Astrocyte of the spinal cord (primary cell): ENCODE data around the gene CHRNA4.

Experiments
- DNase-seq: peaks from one replicate; pipeline ENCODE4 v3.0.0; 2011; ENCODE audit warnings: low read depth, low spot score
- H3K4me3 ChIP-seq: 2 replicates; pipeline ENCODE4 v1.5.1; 2011; ENCODE audit warnings: low read depth, mild to moderate bottlenecking, low read length, moderate library complexity
- in situ Hi-C: cut with HindIII; loops from 2 replicates; pipeline ENCODE4 v1.10.0; 2017; ENCODE audit warnings: low sequenced_read_pairs
- TF ChIP-seq, protein P1 (sequence below): IDR thresholded peaks from 2 replicates; pipeline ENCODE4 v1.5.1; 2012; ENCODE audit warnings: low read depth, mild to moderate bottlenecking, low read length, inconsistent platforms

The CHRNA4 gene

DNA sequence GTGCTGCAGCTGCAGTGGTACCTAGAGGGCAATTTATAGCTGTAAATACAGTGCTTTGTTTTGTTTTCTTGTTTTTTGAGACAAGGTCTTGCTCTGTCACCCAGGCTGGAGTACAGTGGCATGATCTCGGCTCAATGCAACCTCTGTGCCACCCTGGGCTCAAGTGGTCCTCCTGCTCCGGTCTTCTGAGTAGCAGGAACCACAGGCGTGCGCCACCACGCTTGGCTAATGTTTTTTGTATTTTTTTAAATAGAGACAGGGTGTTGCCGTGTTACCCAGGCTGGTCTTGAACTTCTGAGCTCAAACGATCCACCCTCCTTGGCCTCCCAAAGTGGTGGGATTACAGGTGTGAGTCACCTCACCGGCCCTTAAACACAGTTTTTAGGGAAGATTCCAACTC lies 26.8 kb downstream of the CHRNA4 start:
- TF ChIP-seq, protein P1, sequence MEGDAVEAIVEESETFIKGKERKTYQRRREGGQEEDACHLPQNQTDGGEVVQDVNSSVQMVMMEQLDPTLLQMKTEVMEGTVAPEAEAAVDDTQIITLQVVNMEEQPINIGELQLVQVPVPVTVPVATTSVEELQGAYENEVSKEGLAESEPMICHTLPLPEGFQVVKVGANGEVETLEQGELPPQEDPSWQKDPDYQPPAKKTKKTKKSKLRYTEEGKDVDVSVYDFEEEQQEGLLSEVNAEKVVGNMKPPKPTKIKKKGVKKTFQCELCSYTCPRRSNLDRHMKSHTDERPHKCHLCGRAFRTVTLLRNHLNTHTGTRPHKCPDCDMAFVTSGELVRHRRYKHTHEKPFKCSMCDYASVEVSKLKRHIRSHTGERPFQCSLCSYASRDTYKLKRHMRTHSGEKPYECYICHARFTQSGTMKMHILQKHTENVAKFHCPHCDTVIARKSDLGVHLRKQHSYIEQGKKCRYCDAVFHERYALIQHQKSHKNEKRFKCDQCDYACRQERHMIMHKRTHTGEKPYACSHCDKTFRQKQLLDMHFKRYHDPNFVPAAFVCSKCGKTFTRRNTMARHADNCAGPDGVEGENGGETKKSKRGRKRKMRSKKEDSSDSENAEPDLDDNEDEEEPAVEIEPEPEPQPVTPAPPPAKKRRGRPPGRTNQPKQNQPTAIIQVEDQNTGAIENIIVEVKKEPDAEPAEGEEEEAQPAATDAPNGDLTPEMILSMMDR: no peak
- no peak for DNase-seq
- in situ Hi-C loops: no loop called here
- no peak overlapping the region for H3K4me3 ChIP-seq

DNA sequence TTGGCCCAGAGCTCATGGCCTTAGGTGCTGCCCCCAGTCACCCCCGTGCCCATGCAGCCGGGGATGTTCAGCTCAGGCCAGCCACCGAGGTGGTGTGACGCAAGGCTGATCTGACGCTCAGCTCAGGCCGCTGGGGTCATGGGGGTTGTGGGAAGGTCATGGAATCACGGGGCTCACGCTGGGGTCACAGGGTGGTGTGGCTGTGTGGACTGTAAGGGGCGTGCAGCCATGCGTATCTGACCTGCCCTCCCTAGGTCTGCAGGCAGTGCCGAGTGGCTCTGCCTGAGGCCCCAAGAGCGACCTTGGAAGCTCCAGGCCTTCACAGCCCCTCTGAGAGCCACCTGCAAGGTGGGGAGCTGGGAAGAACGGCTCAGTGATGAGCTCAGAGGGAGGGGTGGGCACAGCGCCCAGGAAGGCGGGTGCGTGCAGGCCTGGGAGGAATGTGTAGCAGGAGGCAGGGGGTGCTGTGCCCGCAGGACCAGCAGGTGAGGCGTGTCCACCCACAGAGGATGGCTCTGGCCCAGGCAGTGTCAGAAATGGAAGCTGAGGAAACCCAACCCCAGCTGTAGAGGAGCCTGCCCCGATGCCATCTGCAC lies 27.8 kb downstream of the CHRNA4 start:
- TF ChIP-seq, protein P1: no peak
- no peak overlapping the region for H3K4me3 ChIP-seq
- DNase-seq: no peak
- in situ Hi-C loops: no loop called here

DNA sequence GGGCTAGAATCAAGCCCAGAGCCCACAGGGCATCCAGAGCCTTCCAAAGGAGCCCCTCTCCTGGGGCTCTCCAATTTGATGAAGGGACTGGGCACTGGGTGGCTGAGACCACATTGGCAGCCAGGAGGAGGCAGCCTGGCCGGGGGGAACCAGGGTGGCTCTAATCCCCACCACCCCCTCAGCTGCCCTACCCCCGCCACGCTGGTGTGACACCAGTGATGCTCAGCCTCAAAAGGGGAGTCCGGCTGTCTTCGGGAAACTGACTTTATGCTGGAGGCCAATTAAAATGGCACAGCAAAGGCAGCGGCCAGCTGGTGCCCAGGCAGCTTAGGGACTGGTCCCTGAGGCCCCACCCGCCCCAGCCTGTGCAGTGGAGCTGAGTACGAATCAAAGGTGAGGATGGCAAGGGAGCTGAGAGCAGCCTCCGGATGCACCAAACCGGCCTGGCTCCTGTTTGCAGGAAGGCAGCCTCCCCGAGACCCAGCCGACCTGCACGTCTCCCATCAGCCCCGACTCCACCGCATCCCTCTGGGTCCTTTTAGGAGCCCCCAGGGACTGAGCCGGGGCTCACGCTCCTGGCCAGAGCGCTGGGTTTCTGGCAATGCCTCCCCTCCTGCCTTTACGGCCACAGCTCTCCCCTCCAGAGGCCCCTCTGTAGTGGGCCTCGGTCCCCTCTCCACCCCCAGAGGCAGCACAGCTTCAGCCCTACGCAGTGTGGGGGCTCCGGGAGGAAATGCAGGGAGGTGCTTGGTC lies 28.5 kb downstream of the CHRNA4 start:
- in situ Hi-C loops: no loop called here
- TF ChIP-seq, protein P1: no peak

DNA sequence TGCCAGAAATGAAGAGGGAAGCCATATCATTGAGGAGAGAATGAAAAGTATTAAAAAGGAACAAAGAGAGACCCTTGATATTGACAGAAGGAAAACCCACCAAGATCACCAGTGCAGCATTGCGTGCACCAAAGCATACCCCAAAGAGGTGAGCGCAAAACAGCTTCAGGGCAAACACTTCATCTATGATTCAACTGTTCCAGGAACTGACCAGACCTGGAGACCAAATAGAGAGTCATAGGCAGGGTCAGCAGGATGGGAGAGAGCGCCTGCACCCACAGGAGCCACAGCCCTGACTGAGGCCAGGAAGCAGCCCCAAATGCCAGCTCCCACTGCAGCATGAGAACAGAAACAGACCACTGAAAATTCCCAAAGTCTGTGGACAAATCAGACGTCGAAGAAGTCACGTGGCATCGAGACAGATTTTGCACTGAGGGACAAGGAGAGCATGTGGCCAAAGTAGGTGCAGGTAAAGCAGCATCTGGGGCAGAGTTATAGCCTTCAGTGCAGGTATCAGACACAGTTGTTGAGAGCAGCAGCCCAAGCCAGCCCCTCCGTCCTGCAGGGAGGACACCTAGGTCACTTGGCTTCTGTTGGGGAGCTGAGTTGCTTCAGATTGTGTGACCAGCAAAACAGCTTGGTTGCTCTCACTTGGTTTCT lies 29.3 kb downstream of the CHRNA4 start:
- TF ChIP-seq, protein P1: no peak
- DNase-seq: no peak
- in situ Hi-C loops: no loop called here
- H3K4me3 ChIP-seq: no peak overlapping the region

More for the DNA sequence above, 28.5 kb downstream of the CHRNA4 start:
- no peak for DNase-seq
- H3K4me3 ChIP-seq: no peak overlapping the region

DNA sequence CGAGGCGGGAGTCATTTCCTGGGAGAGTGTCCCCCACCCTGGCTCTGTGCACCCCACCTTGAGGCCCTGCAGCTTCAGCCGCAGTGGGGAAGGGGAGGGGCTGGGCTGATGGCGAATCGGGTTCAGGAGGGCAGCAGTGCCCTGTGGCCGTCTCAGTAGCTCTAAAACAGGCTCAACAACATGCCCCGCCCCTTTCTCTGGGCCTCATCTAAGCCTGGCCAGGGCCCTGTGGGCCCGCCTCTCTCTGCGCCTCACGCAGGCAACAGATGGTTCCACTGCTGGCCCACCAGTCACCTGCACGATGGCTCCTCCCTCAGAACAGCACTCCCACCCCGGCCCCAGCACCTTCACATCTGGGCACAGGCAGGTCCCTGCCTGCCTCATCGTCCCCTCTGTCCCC lies 30.2 kb downstream of the CHRNA4 start:
- no peak for DNase-seq
- in situ Hi-C loops: no loop called here
- TF ChIP-seq, protein P1: no peak
- H3K4me3 ChIP-seq: no peak overlapping the region

DNA sequence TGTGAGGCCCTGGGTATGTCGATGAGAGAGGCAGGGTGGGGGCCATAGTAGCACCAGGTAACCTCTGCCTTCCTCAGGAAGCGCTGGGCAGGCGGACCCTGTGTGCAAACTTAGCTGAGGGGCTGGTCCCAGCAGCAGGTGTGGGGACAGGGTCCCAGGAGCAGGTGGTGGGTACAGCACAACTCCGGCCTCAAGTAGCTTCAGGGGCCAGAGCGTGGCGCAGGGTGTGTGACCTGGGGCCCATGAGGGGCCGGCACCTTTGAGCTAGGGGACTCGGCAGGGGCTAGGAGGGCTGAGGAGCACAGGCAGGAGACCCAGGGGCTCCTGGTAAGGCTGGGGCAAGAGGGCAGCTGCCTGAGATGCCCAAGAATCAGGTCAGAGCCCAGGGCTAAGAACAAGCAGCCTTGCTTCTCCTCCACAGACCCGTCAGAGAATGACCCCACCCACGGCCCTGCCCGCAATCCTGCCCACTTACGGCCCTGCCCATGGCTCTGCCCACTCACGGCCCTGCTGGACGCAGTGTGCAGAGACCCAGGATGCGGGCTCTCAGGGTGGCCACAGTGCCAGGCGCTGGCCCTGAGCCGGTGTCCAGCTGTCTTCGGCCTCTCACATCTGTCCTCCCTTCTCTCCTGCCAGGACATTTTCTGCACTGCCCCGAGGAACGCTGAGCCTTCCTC lies 30.9 kb downstream of the CHRNA4 start:
- no peak overlapping the region for H3K4me3 ChIP-seq
- no peak for DNase-seq
- in situ Hi-C loops: no loop called here
- TF ChIP-seq, protein P1: no peak
